GM04504 (cell line): ENCODE measurements around the gene SUSD6.

ENCODE experiments used
- DNase-seq: peaks from one replicate; pipeline ENCODE4 v3.0.0-alpha.2; 2012; ENCODE audit warnings: low read depth

SUSD6 gene

DNA sequence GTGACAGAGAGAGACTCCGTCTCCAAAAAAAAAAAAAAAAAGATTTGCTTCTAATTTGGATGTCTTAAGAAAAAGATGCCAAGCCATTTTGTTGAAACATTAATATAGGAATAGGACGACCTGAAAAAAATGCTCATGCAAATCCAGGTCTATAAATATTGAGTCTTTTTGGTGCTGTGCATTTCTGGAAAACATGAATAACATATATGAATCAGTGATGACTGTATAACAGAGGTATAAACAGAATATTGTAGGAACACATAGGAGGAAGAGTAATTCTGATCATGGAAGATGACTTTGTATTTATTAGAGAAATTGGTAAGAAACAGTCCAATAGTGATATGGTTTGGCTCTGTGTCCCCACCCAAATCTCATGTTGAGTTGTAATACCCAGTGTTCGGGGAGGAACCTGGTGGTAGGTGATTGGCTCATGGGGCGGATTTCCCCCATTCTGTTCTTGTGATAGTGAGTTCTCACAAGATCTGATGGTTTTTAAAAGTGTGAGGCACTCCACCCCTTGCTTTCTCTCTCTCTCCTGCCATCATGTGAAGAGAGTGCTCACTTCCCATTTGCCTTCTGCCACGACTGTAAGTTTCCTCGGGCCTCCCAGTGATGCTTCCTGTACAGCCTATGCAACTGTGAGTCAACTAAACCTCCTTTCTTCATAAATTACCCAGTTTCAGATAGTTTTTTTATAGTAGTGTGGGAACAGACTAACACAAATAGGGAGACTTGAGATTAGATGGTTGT lies 152.5 kb downstream of the SUSD6 start:
- DNase-seq = no peak
